Effector CD8-positive, alpha-beta T cell (primary cell): ENCODE results near the gene PIP5K1B.

Experiments
- DNase-seq: peaks from one replicate; lab custom pipeline; 2025; lab: John Stamatoyannopoulos, UW

PIP5K1B gene

DNA sequence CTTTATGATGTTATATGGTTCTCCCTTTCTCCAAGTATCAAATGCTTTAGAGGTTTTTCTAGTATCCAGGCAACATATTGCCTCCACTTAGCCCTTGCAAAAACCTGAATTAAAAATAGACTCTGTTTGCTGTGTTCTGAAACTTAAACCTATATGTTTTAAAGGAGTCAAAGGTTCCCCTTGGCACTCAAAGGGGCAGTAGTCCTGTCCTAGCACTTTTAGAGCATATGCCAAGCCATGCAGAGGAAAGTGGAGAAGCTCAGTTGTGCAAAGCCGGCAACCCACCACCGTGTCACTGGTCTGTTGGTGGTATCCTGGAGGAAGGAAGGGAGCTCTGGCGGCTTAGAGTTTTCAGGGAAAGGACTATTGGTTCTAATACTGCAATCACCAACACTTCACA, 154.3 kb downstream of the PIP5K1B start:
- no peak for DNase-seq

GRCh38 chr9:68860419-68860818, 155.4 kb downstream of the PIP5K1B start:
- DNase-seq, result no peak

DNA sequence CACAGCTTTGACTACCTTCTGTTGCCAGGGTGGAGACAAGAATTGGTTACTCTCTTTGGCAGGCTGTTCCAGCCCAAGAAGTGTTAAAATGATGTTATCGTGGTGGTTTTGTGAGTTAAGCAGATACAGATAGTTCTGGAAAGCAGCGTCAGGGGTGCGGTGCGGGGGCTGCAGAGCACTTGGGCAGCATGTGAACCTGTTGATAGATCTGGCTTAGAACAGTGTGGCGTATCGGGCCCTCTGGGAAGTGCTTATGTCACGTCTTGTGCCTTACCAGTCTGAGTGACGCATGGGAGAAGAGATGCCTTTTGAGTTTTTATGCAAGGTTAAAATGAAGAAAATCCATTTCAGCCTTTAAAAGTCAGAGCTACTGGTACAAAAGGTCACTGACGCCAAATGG, 156.4 kb downstream of the PIP5K1B start:
- no peak for DNase-seq

DNA sequence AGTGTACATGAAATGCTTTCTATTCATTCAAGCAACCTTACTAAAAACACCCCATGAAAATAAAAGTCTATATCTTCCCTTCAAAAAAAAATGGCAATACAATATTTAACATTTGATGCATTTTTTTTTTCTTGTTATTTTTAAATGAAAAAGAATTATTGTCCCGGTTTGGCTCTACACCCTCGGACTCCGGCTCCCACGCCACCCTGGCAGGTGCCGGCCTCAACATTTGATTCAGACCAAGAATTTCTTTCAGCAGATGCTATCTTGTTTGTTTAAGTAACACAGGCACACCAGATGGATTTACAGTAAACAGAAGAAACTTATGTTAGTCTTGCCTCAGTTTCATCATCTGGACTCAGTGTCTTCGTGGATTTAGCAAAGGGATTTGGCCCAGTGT, 162.0 kb downstream of the PIP5K1B start:
- DNase-seq, result no peak

GRCh38 chr9:68869022-68869421, 164.0 kb downstream of the PIP5K1B start:
- DNase-seq, result no peak

DNA sequence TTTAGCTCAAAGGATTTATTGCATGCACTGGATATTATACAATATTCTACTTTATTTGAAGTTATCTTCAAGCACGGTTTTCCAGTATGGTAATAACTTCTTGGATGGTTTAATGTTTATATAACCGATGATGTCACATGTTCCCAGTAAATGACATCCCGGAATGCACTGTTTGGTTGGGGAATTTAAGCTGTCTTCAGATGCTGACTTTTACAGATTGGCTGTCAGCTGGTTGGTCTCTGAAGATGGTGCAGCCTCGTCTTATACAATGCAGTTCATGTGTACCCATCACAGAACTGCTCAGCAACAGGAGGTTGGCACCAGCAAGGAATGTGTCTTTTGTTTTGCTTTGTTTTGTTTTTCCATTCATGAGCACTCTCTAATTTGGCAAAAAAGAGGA, 165.0 kb downstream of the PIP5K1B start:
- DNase-seq, result no peak

DNA sequence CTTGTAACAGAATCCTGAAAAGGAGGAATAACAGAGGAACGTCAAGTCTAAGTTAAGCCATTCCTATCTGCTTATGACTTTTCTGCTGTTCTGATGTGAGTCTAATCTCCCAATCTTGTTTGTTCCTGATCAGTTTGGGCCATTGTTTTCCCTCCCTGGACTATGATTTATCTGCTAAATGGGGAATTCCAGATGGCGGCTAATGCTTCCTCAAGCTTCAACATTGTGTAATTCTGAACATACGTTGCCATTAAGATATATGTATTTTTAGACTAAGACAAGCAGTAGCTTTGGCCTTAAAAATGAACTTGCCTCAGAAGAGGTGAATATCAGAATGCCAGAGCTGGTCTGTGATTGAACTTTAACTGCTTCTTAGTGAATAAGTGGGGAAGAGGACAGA, 166.2 kb downstream of the PIP5K1B start:
- DNase-seq, result no peak

DNA sequence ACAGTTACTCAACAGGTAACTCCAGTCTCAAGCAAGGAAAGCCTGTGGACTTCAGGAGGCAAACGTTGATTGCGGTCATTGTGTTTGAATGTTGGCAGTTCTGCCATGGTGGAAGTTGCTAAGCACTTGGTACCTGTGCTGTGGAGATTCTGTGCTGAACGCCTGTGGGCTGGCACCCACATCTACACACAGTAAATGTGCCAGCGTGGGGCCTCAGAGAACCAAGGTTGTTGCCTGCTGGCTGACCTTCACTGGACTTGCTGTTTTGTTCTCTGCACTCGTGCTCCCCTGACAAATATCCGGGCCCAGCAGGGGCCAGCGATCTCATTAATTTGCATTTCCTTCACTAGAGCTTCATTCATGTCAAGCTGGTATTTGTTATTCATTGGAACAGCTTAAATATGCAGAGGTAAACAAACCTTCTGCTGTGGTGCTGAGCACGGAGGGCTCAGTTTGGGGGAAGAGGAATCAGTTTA, 167.0 kb downstream of the PIP5K1B start:
- DNase-seq, result no peak

DNA sequence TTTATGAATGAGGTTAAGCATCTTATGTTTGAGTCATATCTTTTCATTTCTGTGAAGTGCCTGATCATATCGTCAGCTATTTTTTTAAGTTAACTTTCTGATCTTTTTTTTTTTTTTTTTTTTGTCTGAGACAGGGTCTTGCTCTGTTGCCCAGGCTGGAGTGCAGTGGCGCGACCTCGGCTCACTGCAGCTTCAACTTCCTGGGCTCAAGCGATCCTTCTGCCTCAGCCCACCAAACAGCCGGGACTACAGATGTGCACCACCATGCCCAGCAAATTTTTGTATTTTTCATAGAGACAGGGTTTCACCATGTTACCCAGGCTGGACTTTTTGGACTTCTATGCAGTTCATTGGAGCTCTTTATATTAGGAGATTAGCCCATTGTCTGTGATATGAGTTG, 168.1 kb downstream of the PIP5K1B start:
- no peak for DNase-seq

- DNase-seq, result no peak
Observed at GRCh38 chr9:68876273-68876672, 171.2 kb downstream of the PIP5K1B start.

DNA sequence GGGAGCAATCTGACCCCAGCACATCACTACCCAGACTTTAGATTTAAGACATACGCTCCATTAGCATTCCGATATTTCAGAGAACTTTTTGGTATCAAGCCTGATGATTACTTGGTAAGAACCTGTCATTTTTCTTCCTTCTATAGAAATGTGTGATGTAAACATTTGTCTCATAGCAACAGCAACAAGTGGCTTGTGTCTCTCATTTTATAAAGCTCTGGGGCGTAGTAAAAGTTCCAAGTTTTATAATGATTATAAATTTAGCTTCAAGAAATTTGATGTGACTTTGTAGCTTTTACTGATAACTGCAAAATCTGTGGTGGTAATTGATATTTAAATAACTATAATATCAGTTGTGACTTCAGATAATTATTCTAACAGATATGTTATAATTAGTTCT, 171.6 kb downstream of the PIP5K1B start:
- no peak for DNase-seq

DNA sequence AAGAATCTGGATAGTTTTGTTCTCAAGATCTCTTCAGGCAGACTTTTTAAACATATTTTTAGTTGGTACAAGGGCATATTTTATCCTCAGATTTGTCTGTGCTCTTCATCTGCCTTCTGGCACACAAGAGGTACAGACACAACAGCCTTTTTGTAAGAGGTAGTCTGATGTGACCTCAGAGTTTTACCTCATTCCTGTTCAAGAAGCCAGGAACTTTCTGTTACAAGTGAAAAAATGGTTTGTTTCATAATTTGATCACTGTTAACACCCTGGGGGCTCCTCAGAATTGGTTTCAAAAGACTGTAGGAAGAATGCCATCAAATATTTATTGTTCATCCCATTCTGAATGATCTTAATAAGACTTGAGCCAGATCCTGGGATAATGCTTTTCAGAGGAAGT, 172.2 kb downstream of the PIP5K1B start:
- no peak for DNase-seq

DNA sequence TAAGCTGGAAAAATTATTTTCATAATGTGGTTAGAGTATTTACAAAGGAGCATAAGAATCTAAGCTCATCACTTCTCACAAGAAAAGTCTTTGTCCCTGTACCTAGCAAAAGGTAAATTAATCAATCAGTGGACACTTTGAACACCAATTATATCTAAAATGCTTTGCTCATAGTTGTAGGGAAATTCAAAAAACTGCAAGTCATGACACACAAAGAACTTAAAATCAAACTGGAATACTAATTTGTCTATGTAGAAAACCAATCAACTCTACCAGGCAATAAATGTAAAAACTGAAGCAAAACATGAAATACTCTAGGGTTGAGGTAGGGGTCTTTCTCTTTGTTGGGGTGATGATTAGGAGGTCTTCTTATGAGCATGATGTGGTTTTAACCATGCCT, 173.4 kb downstream of the PIP5K1B start:
- no peak for DNase-seq

GRCh38 chr9:68883224-68883623, 178.2 kb downstream of the PIP5K1B start:
- no peak for DNase-seq

DNA sequence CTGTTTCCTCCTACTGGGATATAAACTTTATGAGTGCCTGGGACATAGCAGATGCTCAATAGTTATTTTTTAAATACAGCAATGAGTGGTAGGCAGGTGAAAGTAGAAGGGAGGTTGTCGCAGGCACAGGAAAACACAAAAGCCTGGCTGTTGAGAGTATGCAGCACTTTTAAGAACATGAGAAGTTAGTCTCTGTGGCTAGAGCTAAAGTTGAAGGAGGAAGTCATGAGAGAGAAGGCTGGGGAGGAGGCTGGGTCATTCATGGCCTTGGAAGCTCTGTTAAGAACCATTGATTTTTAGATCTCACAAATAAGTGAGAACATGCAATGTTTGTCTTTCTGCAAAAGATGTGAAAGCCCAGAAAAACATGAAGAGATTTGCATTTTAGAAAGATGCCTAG, 182.2 kb downstream of the PIP5K1B start:
- no peak for DNase-seq

DNA sequence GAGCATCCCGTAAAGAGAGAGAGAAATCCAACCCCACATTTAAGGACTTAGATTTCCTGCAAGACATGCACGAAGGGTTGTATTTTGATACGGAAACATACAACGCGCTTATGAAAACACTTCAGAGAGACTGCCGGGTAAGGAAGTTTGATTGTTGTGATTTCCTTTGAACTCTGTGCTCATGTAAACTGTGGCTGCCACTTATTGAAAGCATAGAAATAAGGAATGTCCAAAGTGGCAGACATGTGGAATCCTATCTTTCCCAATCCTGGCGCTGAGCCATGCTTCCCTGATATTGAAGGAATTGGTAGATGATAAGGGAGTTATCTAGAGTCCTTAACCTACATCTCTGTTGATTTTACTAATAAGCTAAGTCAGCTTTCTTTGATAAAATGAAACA, 189.5 kb downstream of the PIP5K1B start:
- DNase-seq, result no peak

- DNase-seq, result no peak
Observed at GRCh38 chr9:68895741-68896478, 190.9 kb downstream of the PIP5K1B start.

DNA sequence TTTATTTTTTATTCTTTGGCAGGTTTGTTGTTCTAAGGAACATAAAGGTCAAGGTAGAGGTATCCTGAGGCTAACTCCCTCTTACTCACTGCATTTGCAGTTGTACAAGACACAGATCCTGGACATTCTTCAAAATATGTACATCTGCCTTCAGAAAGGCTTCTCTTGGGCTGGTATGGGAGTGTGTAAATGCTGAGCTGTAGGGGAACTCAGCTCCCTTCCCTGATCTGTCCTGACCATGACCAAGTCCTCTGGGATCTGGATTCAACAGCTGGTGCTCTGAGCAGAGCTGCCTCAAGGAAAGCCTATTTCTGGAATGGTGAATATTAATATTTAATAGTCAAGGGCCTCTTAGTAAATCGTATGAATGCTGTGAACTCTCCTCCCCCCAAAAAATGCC, 191.4 kb downstream of the PIP5K1B start:
- no peak for DNase-seq

GRCh38 chr9:68897577-68898145, 192.6 kb downstream of the PIP5K1B start:
- no peak for DNase-seq

GRCh38 chr9:68898781-68899439, 193.9 kb downstream of the PIP5K1B start:
- no peak for DNase-seq

GRCh38 chr9:68904454-68904853, 199.4 kb downstream of the PIP5K1B start:
- DNase-seq, result no peak

GRCh38 chr9:68905129-68905528, 200.1 kb downstream of the PIP5K1B start:
- no peak for DNase-seq

- DNase-seq, result no peak
Observed at GRCh38 chr9:68907910-68908309, 202.9 kb downstream of the PIP5K1B start.
